ENCODE results near the gene NECAP2.
A peak's percentile ranks its signal among the peaks of the same experiment; 100 is the strongest.
"Not testable (repeated sequence)": the region's sequence is repeated elsewhere in the genome, so short reads cannot be mapped to it uniquely, and the experiment has no call there.

Gene NECAP2

GRCh38 chr1:16446116-16446515, 5.6 kb downstream of the NECAP2 start:
- Mint-ChIP-seq H3K27ac (no peak overlapping the region), H3K4me1 (peaks cover 15% of the 10 kb centered on the region), H3K4me3 (no peak overlapping the region), H3K36me3 (ENCODE audit: low read depth) (peaks cover 67% of the 10 kb centered on the region), H3K9me3 (no peaks in the 10 kb centered on the region), H3K27me3 (ENCODE audit: low read depth, poor library complexity) (no peaks in the 10 kb centered on the region)
- no peak for DNase-seq
- TF ChIP-seq CTCF (IDR thresholded peaks at IDR 0.05), result no peak

DNA sequence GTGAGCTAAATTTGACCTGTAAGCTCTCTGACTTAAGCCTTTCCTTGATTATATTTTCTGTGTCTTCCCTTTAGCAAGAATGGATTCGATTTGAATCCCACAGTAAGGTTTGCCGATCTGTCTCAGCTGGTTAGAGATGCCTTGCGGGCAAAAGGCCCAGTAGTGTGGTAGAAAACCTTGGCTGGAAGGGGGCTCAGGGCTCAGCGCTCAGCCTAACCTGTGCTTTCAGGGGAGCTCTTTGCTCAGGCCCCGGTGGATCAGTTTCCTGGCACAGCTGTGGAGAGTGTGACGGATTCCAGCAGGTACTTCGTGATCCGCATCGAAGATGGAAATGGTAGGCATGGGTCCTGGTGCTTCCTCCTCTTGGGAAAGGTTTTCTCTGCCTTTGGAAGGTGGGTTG, 7.1 kb downstream of the NECAP2 start:
- no peak for TF ChIP-seq CTCF (IDR thresholded peaks at IDR 0.05)
- Mint-ChIP-seq H3K27ac (peak overlapping the region; percentile 68), H3K27me3 (ENCODE audit: low read depth, poor library complexity) (no peaks in the 10 kb centered on the region), H3K4me1 (peaks cover 4% of the 10 kb centered on the region), H3K36me3 (ENCODE audit: low read depth) (peaks cover 78% of the 10 kb centered on the region), H3K9me3 (no peaks in the 10 kb centered on the region), H3K4me3 (no peak overlapping the region)
- DNase-seq, result no peak

- Mint-ChIP-seq H3K4me3 (no peak overlapping the region), H3K36me3 (ENCODE audit: low read depth) (peaks cover 75% of the 10 kb centered on the region), H3K4me1 (no peaks in the 10 kb centered on the region), H3K9me3 (no peaks in the 10 kb centered on the region), H3K27me3 (ENCODE audit: low read depth, poor library complexity) (no peaks in the 10 kb centered on the region), H3K27ac (no peak overlapping the region)
- DNase-seq, result no peak
- TF ChIP-seq CTCF (IDR thresholded peaks at IDR 0.05), result no peak
Observed at GRCh38 chr1:16449065-16449464, 8.5 kb downstream of the NECAP2 start.

DNA sequence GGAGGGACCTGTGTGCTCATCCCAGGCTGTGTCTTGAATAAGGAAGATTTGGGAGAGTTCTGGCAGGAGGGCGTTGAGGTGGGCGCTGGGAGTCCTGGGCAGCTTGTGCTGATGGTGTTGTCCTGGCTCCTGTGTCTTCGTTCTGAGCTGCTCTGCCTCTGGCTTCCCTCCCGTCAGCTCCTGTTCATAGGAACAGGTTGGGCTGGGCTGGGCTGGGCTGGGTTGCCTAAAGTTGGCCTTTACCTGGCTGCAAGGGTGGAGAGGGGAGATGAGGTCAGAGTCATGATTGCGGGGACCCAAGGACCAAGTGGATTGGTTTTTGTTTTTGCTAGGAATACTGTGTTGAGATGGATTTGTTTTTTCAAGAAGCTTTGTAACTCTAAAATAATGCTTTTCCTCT, 9.1 kb downstream of the NECAP2 start:
- DNase-seq, result no peak
- Mint-ChIP-seq H3K4me3 (no peak overlapping the region), H3K36me3 (ENCODE audit: low read depth) (peaks cover 70% of the 10 kb centered on the region), H3K27ac (peak overlapping the region; percentile 70), H3K4me1 (no peaks in the 10 kb centered on the region), H3K9me3 (no peaks in the 10 kb centered on the region), H3K27me3 (ENCODE audit: low read depth, poor library complexity) (no peaks in the 10 kb centered on the region)
- TF ChIP-seq CTCF (IDR thresholded peaks at IDR 0.05), result no peak

DNA sequence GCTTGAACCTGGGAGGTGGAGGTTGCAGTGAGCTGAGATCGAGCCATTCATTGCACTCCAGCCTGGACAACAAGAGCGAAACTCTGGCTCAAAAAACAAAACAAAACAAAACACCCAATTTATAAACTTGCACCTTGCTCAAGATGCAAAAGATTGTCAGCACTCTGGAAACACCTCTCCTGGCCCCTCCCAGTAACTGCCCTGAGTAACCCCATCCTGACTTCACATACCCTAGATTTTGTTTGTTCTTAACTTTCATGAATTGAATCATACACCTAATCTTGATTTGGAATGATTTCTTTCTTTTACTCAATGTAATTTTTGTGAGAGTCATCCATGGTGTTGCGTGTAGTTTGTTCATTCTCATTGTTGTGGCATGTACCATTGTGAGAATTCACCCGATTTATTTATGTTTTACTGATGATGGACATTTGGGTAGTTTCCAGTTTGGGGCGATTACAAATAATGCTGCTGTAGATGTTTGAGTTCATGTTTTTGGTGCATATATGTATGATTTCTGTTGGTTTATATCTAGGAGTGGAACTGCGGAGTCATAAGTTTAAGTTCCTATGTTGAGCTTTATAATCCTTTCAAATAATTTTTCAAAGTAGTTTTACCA, 10.4 kb downstream of the NECAP2 start:
- peaks cover 76% of the 10 kb centered on the region for H3K36me3 Mint-ChIP-seq (ENCODE audit: low read depth)
- no peak overlapping the region for H3K27ac Mint-ChIP-seq
- TF ChIP-seq CTCF (IDR thresholded peaks at IDR 0.05), result no peak

DNA sequence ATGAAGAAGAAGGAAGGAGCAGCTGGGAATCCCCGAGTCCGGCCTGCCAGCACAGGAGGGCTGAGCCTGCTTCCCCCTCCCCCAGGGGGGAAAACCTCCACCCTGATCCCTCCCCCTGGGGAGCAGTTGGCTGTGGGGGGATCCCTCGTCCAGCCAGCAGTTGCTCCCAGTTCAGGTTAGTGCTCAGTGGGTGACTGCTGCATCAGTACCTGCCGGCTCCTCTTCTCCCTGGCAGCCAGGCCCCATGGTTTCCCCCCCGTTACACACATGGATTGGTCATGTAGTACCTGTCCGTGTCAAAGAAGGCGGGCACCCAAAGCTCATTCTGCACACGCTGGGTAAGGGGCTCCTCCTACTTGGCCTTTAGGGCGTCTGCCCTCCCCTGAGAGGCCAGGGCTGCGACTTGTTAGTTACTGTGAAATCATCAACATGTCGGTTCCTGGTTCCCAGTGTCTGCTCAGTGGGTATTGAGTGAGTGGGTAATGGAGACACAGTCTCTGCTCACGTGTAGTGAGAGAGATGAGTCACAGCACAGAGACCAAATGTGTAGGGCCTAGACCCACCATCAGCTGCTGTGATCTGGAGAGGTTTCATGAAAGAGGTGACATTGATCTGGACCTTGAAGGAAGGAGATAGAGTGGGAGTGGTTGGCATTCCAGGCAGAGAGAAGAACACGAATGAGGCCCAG, 11.5 kb downstream of the NECAP2 start:
- Mint-ChIP-seq H3K27me3 (ENCODE audit: low read depth, poor library complexity) (no peaks in the 10 kb centered on the region), H3K27ac (peak overlapping the region; percentile 63), H3K4me3 (no peak overlapping the region)

More for the DNA sequence above, 10.4 kb downstream of the NECAP2 start:
- DNase-seq, result no peak
- no peaks in the 10 kb centered on the region for H3K9me3 Mint-ChIP-seq
- H3K4me3 Mint-ChIP-seq, result no peak overlapping the region
- H3K27me3 Mint-ChIP-seq (ENCODE audit: low read depth, poor library complexity), result no peaks in the 10 kb centered on the region
- H3K4me1 Mint-ChIP-seq, result no peaks in the 10 kb centered on the region

DNA sequence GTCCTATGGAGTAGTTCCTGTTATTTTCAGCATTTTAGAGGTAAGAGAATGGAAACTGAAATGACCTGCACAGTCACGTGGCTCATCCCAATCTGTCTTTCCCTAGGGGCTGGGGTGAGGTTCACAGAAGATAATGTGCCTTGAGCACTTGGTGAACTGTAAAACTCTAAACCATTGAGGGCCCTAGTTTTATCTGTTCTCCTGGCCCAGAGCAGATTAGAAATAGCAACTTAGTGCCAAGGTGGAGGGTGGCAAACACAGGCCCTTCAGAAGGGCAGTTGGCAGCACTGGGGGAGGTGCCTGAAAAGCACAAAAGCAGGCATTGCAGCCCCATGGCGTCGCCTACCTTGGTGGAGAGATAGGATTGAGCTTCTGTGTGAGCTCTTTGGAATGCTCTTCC, 14.4 kb downstream of the NECAP2 start:
- not testable (repeated sequence) for H3K4me1 Mint-ChIP-seq; DNase-seq; H3K9me3 Mint-ChIP-seq; H3K4me3 Mint-ChIP-seq; H3K27me3 Mint-ChIP-seq (ENCODE audit: low read depth, poor library complexity)
- Mint-ChIP-seq H3K27ac (peak overlapping the region; percentile 57), H3K36me3 (ENCODE audit: low read depth) (peaks cover 68% of the 10 kb centered on the region)

More for the DNA sequence above, 11.5 kb downstream of the NECAP2 start:
- no peak for DNase-seq
- H3K4me1 Mint-ChIP-seq, result no peaks in the 10 kb centered on the region
- H3K36me3 Mint-ChIP-seq (ENCODE audit: low read depth), result peaks cover 78% of the 10 kb centered on the region
- no peak for TF ChIP-seq CTCF (IDR thresholded peaks at IDR 0.05)
- no peaks in the 10 kb centered on the region for H3K9me3 Mint-ChIP-seq

GRCh38 chr1:16456151-16456550, 15.6 kb downstream of the NECAP2 start:
- H3K4me1 Mint-ChIP-seq; H3K9me3 Mint-ChIP-seq; H3K27me3 Mint-ChIP-seq (ENCODE audit: low read depth, poor library complexity); H3K4me3 Mint-ChIP-seq; DNase-seq: not testable (repeated sequence)
- H3K27ac Mint-ChIP-seq, result peak overlapping the region; percentile 61
- H3K36me3 Mint-ChIP-seq (ENCODE audit: low read depth), result peaks cover 69% of the 10 kb centered on the region
